Heart right ventricle (tissue), 16 donors: ENCODE data around the gene SNAPIN. TPM values are rescaled to one million over a fixed set of nuclear protein-coding genes. Genes with fewer than 3 reads are reported as not detected.
"Not testable (repeated sequence)": the region's sequence is repeated elsewhere in the genome, so short reads cannot be mapped to it uniquely, and the experiment has no call there.

ENCODE experiments used
- ATAC-seq, 8 donors: fragments of 200-7000 bp; cut with Tn5 transposase; one replicate each; pipeline ENCODE4 v1.9.1; 2020; ENCODE audit warnings: mild to moderate bottlenecking in 8 of 8, moderate library complexity in 8 of 8, moderate number of reproducible peaks in 1 of 8
- DNase-seq, 2 donors: peaks; one replicate each; pipeline ENCODE4 v3.0.0-alpha.2; 2020
- H3K27ac ChIP-seq, 10 donors: fragments of 200-600 bp; sonication (generic) in 2 of 10; one replicate each; pipeline versions ENCODE4 v1.5.0 to v1.8.0; 2020 to 2022; ENCODE audit warnings: mild to moderate bottlenecking in 3 of 10
- H3K27me3 ChIP-seq, 7 donors: fragments of 200-600 bp; one replicate each; pipeline ENCODE4 v1.8.0; 2021 to 2022; ENCODE audit warnings: mild to moderate bottlenecking in 2 of 7
- H3K36me3 ChIP-seq, 9 donors: fragments of 200-600 bp; sonication (generic) in 1 of 9; one replicate each; pipeline versions ENCODE4 v1.5.0 to v1.8.0; 2020 to 2022; ENCODE audit warnings: mild to moderate bottlenecking in 2 of 9
- H3K4me1 ChIP-seq, 9 donors: fragments of 200-600 bp; sonication (generic) in 1 of 9; one replicate each; pipeline versions ENCODE4 v1.5.0 to v1.8.0; 2020 to 2022; ENCODE audit warnings: mild to moderate bottlenecking in 4 of 9
- H3K4me3 ChIP-seq, 10 donors: fragments of 200-600 bp; sonication (generic) in 2 of 10; one replicate each; pipeline versions ENCODE4 v1.5.0 to v1.8.0; 2020 to 2022; ENCODE audit warnings: mild to moderate bottlenecking in 7 of 10, moderate library complexity in 2 of 10
- H3K9me3 ChIP-seq, 11 donors: fragments of 200-600 bp in 10 of 11; sonication (generic) in 2 of 11; one replicate each; pipeline versions ENCODE4 v1.5.0 to v1.8.0; 2013 to 2022; ENCODE audit warnings: mild to moderate bottlenecking in 2 of 11, control low read depth in 1 of 11, moderate library complexity in 1 of 11
- CTCF ChIP-seq, 9 donors: fragments of 200-600 bp; sonication (generic) in 2 of 9; IDR thresholded peaks; one replicate each; pipeline versions ENCODE4 v1.5.0 to v1.8.0; 2021 to 2022; ENCODE audit warnings: antibody characterized with exemption in 9 of 9, mild to moderate bottlenecking in 5 of 9, moderate library complexity in 1 of 9
- WGBS, 2 donors: extraction: QIAGEN DNeasy Blood & Tissue Kit; methylation state at CpG; one replicate each; pipeline ENCODE4 v1.1.7; 2013; ENCODE audit warnings: inconsistent platforms in 1 of 2; 5-methylcytosine and 5-hydroxymethylcytosine counted together
- intact Hi-C, 10 donors: fragments of 100-400 bp; cut with DNase I; formaldehyde crosslinking; loops; one replicate each; pipeline versions ENCODE4 v1.11.1 to v1.14.2; 2022
- polyA plus RNA-seq, 2 donors: library from polyadenylated mRNA; stranded (reverse); fragments of 200-250 nt; gene quantifications; one replicate each; pipeline ENCODE4 v1.2.3, GENCODE V29; 2013
- total RNA-seq, 10 donors: library from RNA; stranded (reverse); fragmentation: NEBNext Ultra II Directional in 3 of 10; extraction: Animal tissue kit (Norgen Biotek cat#: 25700) in 3 of 10; gene quantifications; one replicate each; pipeline versions ENCODE4 v1.2.1 to v1.2.4, GENCODE V29; 2021 to 2023
- donor health status: Arrhythmogenic right ventricular cardiomyopathy.
- donor health status: ischemic (EF 13 %, LVEDD 7.1; RV severe dilation, severe dysfunction).
- donor health status: healthy with polysubstance abuse.
- donor health status: DM: no; HTN: yes; CAD: no.
- donor health status: DM: no; HTN: no; CAD: no.
- donor health status: ischemic (EF 25% LVEDD 6.9; RV normal size, moderate dysfunction).
- donor health status: ischemic (EF 25% LVEDD 5.7; RV mildly dilated, moderate dysfunction).
- donor health status: healthy.
- donor health status: DM: yes; HTN: yes; CAD: no.
- donor health status: Ischemic cardiomyopathy.
- donor health status: ischemic (EF 35%, LVEDD 5.7; RV mildly dilated, moderate dysfunction).
- donor health status: nonischemic (EF 11% LVEDD 7.7; RV severe dilation, severe dysfunction).
- donor health status: DM: yes; HTN: yes; CAD: no.
- donor health status: PGD.
- donor health status: ischemic (EF 29% LVEDD 5.4; RV normal size, mild dysfunction).
- donor health status: nonischemic (EF 23%, LVEDD 6.1; RV moderate dilation, normal function).

SNAPIN gene
- total and polyA plus RNA-seq, 12 donors: 38.6 to 83.3 (median 71.2) TPM

DNA sequence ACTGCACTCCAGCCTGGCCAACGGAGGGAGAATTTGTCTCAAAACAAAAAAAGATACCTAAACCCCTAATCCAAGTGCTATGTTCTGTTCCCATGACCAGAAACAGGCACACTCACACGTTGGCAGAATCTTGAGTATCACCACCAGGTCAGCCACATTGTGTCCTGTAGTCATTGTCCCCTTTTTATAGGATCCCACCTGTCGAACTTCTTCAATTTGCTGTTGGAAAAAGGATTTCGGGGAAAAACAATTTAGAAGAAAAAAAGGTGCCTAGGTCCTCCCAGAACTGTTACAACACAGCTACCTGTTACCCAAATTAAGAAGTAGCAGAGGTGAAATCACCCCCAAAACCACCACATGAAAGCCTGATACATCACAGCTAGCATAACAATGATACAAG, 8.9 kb downstream of the SNAPIN start:
- WGBS, 2 donors: 85 to 93% methylated on average over 4 of the region's 4 CpGs
- H3K4me3 ChIP-seq: no peak overlapping the region
- no peak overlapping the region for H3K27ac ChIP-seq
- intact Hi-C loops: loop anchor here in 2 of 10 donors (5.0 to 10.0 kb wide), 2 partner anchors 35 to 93 kb away; partner anchors contain the start of gene CHTOP (in 1 of the 2)
- peaks cover 13 to 74% (median 68%) of the 10 kb centered on the region in 9 donors for H3K36me3 ChIP-seq
- H3K9me3 ChIP-seq: no peaks in the 10 kb centered on the region
- no peak for TF ChIP-seq CTCF (IDR thresholded peaks at IDR 0.05)
- DNase-seq (no peak), ATAC-seq (no peak)
- H3K4me1 ChIP-seq: peaks cover 0 to 30% (median 19%) of the 10 kb centered on the region in 9 donors
- no peaks in the 10 kb centered on the region for H3K27me3 ChIP-seq

- DNase-seq, H3K27ac ChIP-seq, H3K4me3 ChIP-seq, H3K9me3 ChIP-seq, ATAC-seq, H3K27me3 ChIP-seq: not testable (repeated sequence)
- Histone ChIP-seq H3K4me1 (peaks cover 0 to 30% (median 19%) of the 10 kb centered on the region in 9 donors), H3K36me3 (peaks cover 12 to 62% (median 55%) of the 10 kb centered on the region in 9 donors)
- WGBS, 2 donors: 97% methylated on average over 8 of the region's 8 CpGs
- intact Hi-C loops: loop anchor here in 2 of 10 donors (5.0 to 10.0 kb wide), 2 partner anchors 36 to 94 kb away; partner anchors contain the start of gene CHTOP (in 1 of the 2)
These were observed 10.2 kb downstream of the SNAPIN start for GRCh38 chr1:153668672-153669071.

DNA sequence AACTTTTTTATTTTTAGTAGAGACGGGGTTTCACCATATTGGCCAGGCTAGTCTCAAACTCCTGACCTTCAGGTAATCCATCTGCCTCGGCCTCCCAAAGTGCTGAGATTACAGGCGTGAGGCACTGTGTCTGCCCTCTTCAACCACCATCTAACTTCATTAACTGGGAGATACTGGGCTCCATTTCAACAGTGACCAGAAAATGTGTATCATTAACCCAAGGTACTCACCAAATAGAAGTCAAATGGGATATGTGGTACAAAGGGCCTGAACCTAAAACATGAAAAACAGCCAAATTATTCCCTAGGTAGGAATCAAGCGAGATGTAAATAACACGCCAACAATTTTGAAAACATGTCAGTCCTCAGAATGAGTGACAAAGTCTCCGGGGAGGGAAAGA, 11.1 kb downstream of the SNAPIN start:
- WGBS, 2 donors: 80 to 81% methylated on average over 6 of the region's 6 CpGs
- Histone ChIP-seq H3K36me3 (peaks cover 6 to 53% (median 46%) of the 10 kb centered on the region in 9 donors), H3K4me1 (peaks cover 0 to 30% (median 19%) of the 10 kb centered on the region in 9 donors), H3K27me3 (no peaks in the 10 kb centered on the region), H3K27ac (peak overlapping the region in 2 of 10 donors; percentile 89 to 92), H3K9me3 (no peaks in the 10 kb centered on the region), H3K4me3 (peak overlapping the region; percentile 55 to 98 (median 80))
- ATAC-seq (no peak), DNase-seq (no peak)
- intact Hi-C loops: loop anchor here in 7 of 10 donors (2.0 to 10.0 kb wide), 7 partner anchors 35 to 318 kb away; partner anchors contain the start of genes RAB13 (in 3 of the 7), CHTOP (in 2 of the 7), S100A1 (in 1 of the 7) and S100A13 (in 1 of the 7)
- no peak for TF ChIP-seq CTCF (IDR thresholded peaks at IDR 0.05)

DNA sequence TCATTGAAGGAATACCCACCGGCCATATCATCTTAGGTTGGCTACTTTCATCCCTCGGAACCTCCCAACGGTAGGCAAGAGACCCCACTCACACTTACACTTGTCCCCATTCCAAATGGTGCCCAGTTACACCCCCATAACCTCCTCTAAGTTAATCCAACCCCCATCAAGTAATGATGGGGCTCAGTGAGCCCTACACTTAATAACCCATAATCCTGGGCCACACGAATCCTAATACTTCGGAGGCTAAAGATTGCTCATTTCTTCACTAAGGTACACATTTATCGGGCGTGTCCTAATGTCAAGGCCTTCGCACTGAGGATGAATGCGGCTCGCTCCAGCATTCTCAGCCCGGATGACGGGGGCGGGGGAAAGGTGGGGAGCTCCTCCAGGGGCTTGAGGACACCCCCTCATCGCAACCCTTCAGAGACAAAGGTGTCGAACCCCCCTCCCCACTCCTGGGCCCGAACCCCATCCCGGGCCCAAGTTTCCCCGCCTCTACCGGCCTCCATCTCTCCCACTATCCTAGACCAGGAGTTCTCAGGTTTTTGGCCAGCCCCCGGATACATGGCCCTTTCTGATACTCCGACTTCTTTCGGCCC, 11.9 kb downstream of the SNAPIN start:
- peaks cover 0 to 30% (median 19%) of the 10 kb centered on the region in 9 donors for H3K4me1 ChIP-seq
- intact Hi-C loops: loop anchor here in 5 of 10 donors (2.0 to 10.0 kb wide), 5 partner anchors 36 to 317 kb away; partner anchors contain the start of genes RAB13 (in 3 of the 5), CHTOP (in 1 of the 5), S100A1 (in 1 of the 5) and S100A13 (in 1 of the 5)
- no peaks in the 10 kb centered on the region for H3K27me3 ChIP-seq
- H3K9me3 ChIP-seq: no peaks in the 10 kb centered on the region
- WGBS, 2 donors: 1 to 2% methylated on average over 22 of the region's 22 CpGs
- DNase-seq: peak in 1 of 2 donors; percentile 29
- peak in 7 of 8 donors; percentile 1 to 52 (median 21) for ATAC-seq
- H3K4me3 ChIP-seq: peak overlapping the region; percentile 55 to 98 (median 80)
- peaks cover 6 to 45% (median 38%) of the 10 kb centered on the region in 9 donors for H3K36me3 ChIP-seq
- no peak for TF ChIP-seq CTCF (IDR thresholded peaks at IDR 0.05)
- peak overlapping the region; percentile 21 to 92 (median 75) for H3K27ac ChIP-seq
